ENCODE data around the gene STX1A. TPM values are rescaled to one million over a fixed set of nuclear protein-coding genes. Genes with fewer than 3 reads are reported as not detected.
A peak's percentile ranks its signal among the peaks of the same experiment; 100 is the strongest.

The STX1A gene
- total and polyA plus RNA-seq, 2 of the 4 experiments (the other 2 are of a cell fraction): 9.3 to 22.0 TPM

DNA sequence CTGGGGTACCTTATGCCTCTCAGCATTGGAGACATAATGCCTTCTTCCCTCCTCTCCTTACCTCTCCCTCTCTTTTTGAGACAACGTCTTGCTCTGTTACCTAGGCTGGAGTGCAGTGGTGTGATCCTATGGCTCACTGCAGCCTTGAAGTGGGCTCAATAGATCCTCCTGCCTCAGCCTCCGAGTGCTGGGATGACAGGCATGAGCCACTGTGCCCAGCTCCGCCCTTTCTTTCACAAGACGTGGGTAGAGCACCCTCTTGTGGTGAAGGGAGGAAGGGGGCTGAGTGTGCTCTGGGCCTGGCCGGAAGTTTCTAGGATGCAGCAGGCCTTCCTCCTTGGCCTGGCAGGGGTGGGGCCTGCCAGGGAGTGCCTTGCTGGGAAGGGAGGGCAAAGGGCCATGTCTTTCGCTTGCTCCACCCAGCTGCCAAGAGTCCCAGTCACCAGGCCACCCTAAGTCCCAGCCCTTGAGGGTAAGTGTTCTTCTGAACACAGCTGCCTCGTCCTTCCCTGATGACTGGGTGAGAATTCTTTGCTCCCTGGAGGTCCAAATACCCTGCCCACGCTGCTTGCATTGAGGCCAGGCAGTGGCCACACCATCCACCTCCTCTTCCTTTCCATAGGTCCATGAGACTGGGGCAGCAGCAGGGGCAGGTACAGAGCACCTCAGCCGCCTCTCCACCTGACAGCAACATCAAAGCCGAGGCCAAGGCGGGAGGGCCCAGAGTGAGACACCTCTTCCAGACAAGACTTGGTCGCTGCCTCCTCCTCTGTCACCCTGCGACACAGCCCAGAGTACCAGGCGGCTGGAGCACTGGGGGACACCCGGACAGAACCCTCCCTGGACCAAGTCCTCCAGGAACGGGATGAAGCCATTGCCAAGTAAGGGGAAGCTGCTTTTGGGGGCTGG is 15.4 kb upstream of the STX1A start:
- Histone ChIP-seq H3K27ac (ENCODE audit: insufficient read depth, low read length) (no peak overlapping the region; the same call in 1 of the 2 replicates), H3K27me3 (ENCODE audit: control insufficient read depth, insufficient read depth, low read length) (no peaks in the 10 kb centered on the region), H4K91ac (ENCODE audit: insufficient read depth, low read depth, low read length) (peak overlapping the region; percentile 44; the same call in 1 of the 2 replicates), H2AK5ac (ENCODE audit: low read depth, low read length) (peak overlapping the region; percentile 83), H3K79me1 (ENCODE audit: low read depth in 1 of 2, low read length in 2 of 2) (peaks cover 5 to 27% of the 10 kb centered on the region in 2 experiments; a peak in 3 of 4 replicates), H3K9ac (ENCODE audit: low read depth, low read length) (no peak overlapping the region), H2AK9ac (replicated peaks; ENCODE audit: low read depth, low read length, poor library complexity) (peak overlapping the region; percentile 78), H3K9me1 (ENCODE audit: insufficient read depth, low read length) (peaks cover 8% of the 10 kb centered on the region), H3K56ac (ENCODE audit: extremely low read depth, insufficient read depth, low read length) (no peak overlapping the region), H3K18ac (ENCODE audit: low read depth, low read length) (no peak overlapping the region), H4K8ac (ENCODE audit: low read depth in 2 of 2, low read length in 2 of 2) (peak overlapping the region; percentile 18 to 82; a peak in 3 of 4 replicates), H2BK120ac (ENCODE audit: low read depth, low read length) (no peak overlapping the region), H3K14ac (replicated peaks; ENCODE audit: low read depth, low read length) (no peak overlapping the region), H2BK20ac (ENCODE audit: low read depth, low read length) (no peak overlapping the region), H3K23ac (ENCODE audit: low read depth, low read length) (no peak overlapping the region), H3K4ac (ENCODE audit: low read depth, low read length) (peak overlapping the region; percentile 73), H4K5ac (ENCODE audit: low read depth, low read length) (peak overlapping the region; percentile 31; the same call in 1 of the 2 replicates), H3K4me2 (ENCODE audit: low read depth, low read length) (no peak overlapping the region), H2AFZ (replicated peaks; ENCODE audit: low read length, poor library complexity) (peak overlapping the region; percentile 88), H4K20me1 (ENCODE audit: insufficient read depth, low read length) (peaks cover 3% of the 10 kb centered on the region; the same call in 1 of the 2 replicates), H3K4me3 (ENCODE audit: insufficient read depth, low read depth, low read length) (no peak overlapping the region), H2BK5ac (ENCODE audit: low read depth, low read length, poor library complexity, severe bottlenecking) (peak overlapping the region; percentile 40), H2BK15ac (ENCODE audit: low read depth, low read length) (no peak overlapping the region), H3K9me3 (ENCODE audit: control insufficient read depth, insufficient read depth, low read length) (no peaks in the 10 kb centered on the region), H3K4me1 (ENCODE audit: control insufficient read depth, insufficient read depth, low read length) (peaks cover 7% of the 10 kb centered on the region), H3K36me3 (ENCODE audit: control insufficient read depth, insufficient read depth, low read length) (0 out of 2 replicates have a peak, but pooled peaks cover 6% of the 10 kb centered on the region)
- in situ Hi-C loops (cut with MboI; ENCODE audit: low sequenced_read_pairs) (loop anchor here (5.0 kb wide), 1 partner anchor 128 kb away; no protein-coding TSS in a partner anchor), intact Hi-C loops (cut with micrococcal nuclease) (loop anchor here (5.0 kb wide), 1 partner anchor 117 kb away; no protein-coding TSS in a partner anchor), dilution Hi-C loops (cut with HindIII; ENCODE audit: low sequenced_read_pairs, unreplicated experiment) (no loop called here)
- TF ChIP-seq CEBPB (IDR thresholded peaks at IDR 0.05; ENCODE audit: low read depth, low read length): peak; percentile 78
- peak; percentile 82 for TF ChIP-seq RAD21 (IDR thresholded peaks at IDR 0.05; ENCODE audit: low read length)
- peak; percentile 74 for TF ChIP-seq CTCF (conservative IDR thresholded peaks at IDR 0.05; ENCODE audit: low read depth, low read length)
- TF ChIP-seq MAZ (IDR thresholded peaks at IDR 0.05; ENCODE audit: borderline replicate concordance, low read depth, low read length): peak; percentile 54
- no peak for TF ChIP-seq RCOR1 (IDR thresholded peaks at IDR 0.05; ENCODE audit: insufficient replicate concordance, low read length)
- TF ChIP-seq, protein P1, sequence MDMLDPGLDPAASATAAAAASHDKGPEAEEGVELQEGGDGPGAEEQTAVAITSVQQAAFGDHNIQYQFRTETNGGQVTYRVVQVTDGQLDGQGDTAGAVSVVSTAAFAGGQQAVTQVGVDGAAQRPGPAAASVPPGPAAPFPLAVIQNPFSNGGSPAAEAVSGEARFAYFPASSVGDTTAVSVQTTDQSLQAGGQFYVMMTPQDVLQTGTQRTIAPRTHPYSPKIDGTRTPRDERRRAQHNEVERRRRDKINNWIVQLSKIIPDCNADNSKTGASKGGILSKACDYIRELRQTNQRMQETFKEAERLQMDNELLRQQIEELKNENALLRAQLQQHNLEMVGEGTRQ (IDR thresholded peaks at IDR 0.05; ENCODE audit: low read depth, low read length): no peak
- TF ChIP-seq RFX5 (IDR thresholded peaks at IDR 0.05; ENCODE audit: low read depth, low read length): no peak
- peak; percentile 65 for TF ChIP-seq SMC3 (IDR thresholded peaks at IDR 0.05; ENCODE audit: low read depth, low read length)
- ChIA-PET CTCF (interaction anchor here (0.6 kb wide), 2 partner anchors 50 to 223 kb away, joined by 3 to 5 read pairs; no protein-coding TSS in a partner anchor), POLR2A (ENCODE audit: unreplicated experiment) (interaction anchor here (0.6 kb wide), 1 partner anchor 128 kb away, joined by 4 read pairs; no protein-coding TSS in a partner anchor)
- ATAC-seq (ENCODE audit: low read depth) (peak; percentile 33), DNase-seq (peak; percentile 72)
- no TSS peak for BruUV-seq (replicated peaks)
- WGBS, 2 experiments (ENCODE audit: extremely low coverage in 2 of 2, insufficient read length in 1 of 2): no CpG with 5 or more reads among the region's 16 CpGs
